IMR-90 (cell line): ENCODE measurements around the gene PRKD1. TPM values are rescaled to one million over a fixed set of nuclear protein-coding genes. Genes with fewer than 3 reads are reported as not detected.

ENCODE experiments used
- ATAC-seq: fragments of 200-7000 bp; cut with Tn5 transposase; 2 replicates; pipeline ENCODE4 v1.9.1; 2020; ENCODE audit warnings: low read depth, mild to moderate bottlenecking, moderate library complexity
- BruUV-seq: library from RNA; stranded (reverse); fragments of 400-500 nt; replicated peaks from 2 replicates; lab custom pipeline; 2021; lab: Mats Ljungman, UMichigan
- CTCF ChIA-PET: fragments of 300-600 bp; formaldehyde crosslinking; extraction: SDS; loops from one replicate; lab custom pipeline; 2021; ENCODE audit warnings: antibody characterized with exemption; lab: Yijun Ruan, JAX
- POLR2A ChIA-PET: fragments of 300-600 bp; sonication (Branson Sonifier 250); formaldehyde crosslinking; loops from one replicate; lab custom pipeline; 2022; ENCODE audit warnings: antibody characterized with exemption; ENCODE audit not compliant: unreplicated experiment; lab: Charles Lee
- DNase-seq: peaks from one replicate; pipeline ENCODE4 v3.0.0; 2013
- H2AFZ ChIP-seq: replicated peaks from 2 replicates; pipeline ENCODE3; 2013; ENCODE audit warnings: low read length, mild to moderate bottlenecking; ENCODE audit not compliant: poor library complexity
- H2AK5ac ChIP-seq: 2 replicates; pipeline ENCODE4 v1.6.1; 2013; ENCODE audit warnings: low read depth, low read length, inconsistent platforms
- H2AK9ac ChIP-seq: replicated peaks from 2 replicates; pipeline ENCODE3; 2013; ENCODE audit warnings: mild to moderate bottlenecking, low read depth, low read length, moderate library complexity; ENCODE audit not compliant: poor library complexity
- H2BK120ac ChIP-seq: 2 replicates; pipeline ENCODE4 v1.6.1; 2013; ENCODE audit warnings: low read depth, low read length, inconsistent platforms
- H2BK15ac ChIP-seq: 3 replicates; pipeline ENCODE4 v1.6.1; 2013; ENCODE audit warnings: low read depth, low read length, inconsistent platforms
- H2BK20ac ChIP-seq: 2 replicates; pipeline ENCODE4 v1.6.1; 2013; ENCODE audit warnings: low read depth, mild to moderate bottlenecking, inconsistent platforms, low read length, moderate library complexity
- H2BK5ac ChIP-seq: 2 replicates; pipeline ENCODE4 v1.6.1; 2013; ENCODE audit warnings: mild to moderate bottlenecking, low read depth, low read length, inconsistent platforms; ENCODE audit not compliant: poor library complexity, severe bottlenecking
- H3K14ac ChIP-seq: replicated peaks from 2 replicates; pipeline ENCODE4 v1.6.1; 2013; ENCODE audit warnings: low read depth, low read length, inconsistent platforms
- H3K18ac ChIP-seq: 2 replicates; pipeline ENCODE4 v1.6.1; 2013; ENCODE audit warnings: low read depth, low read length, control low read depth
- H3K23ac ChIP-seq: 2 replicates; pipeline ENCODE4 v1.6.1; 2013; ENCODE audit warnings: low read depth, low read length, inconsistent platforms
- H3K27ac ChIP-seq: 2 replicates; pipeline ENCODE4 v1.5.1; 2013; ENCODE audit warnings: mild to moderate bottlenecking, control low read depth, low read length; ENCODE audit not compliant: insufficient read depth
- H3K27me3 ChIP-seq: 2 replicates; pipeline ENCODE4 v1.6.1; 2013; ENCODE audit warnings: low read length; ENCODE audit not compliant: control insufficient read depth, insufficient read depth
- H3K36me3 ChIP-seq: 2 replicates; pipeline ENCODE4 v1.6.1; 2013; ENCODE audit warnings: low read length, mixed read lengths; ENCODE audit not compliant: control insufficient read depth, insufficient read depth
- H3K4ac ChIP-seq: 2 replicates; pipeline ENCODE4 v1.6.1; 2013; ENCODE audit warnings: low read depth, low read length, inconsistent platforms
- H3K4me1 ChIP-seq: 2 replicates; pipeline ENCODE4 v1.6.1; 2013; ENCODE audit warnings: low read length, mixed read lengths; ENCODE audit not compliant: control insufficient read depth, insufficient read depth
- H3K4me2 ChIP-seq: 2 replicates; pipeline ENCODE4 v1.6.1; 2013; ENCODE audit warnings: low read depth, mild to moderate bottlenecking, control low read depth, low read length, moderate library complexity
- H3K4me3 ChIP-seq: 2 replicates; pipeline ENCODE4 v1.5.1; 2013; ENCODE audit warnings: low read depth, mild to moderate bottlenecking, control low read depth, low read length, moderate library complexity; ENCODE audit not compliant: insufficient read depth
- H3K56ac ChIP-seq: 2 replicates; pipeline ENCODE4 v1.6.1; 2013; ENCODE audit warnings: low read length, inconsistent platforms; ENCODE audit not compliant: insufficient read depth; ENCODE audit errors: extremely low read depth
- H3K79me1 ChIP-seq, 2 experiments: 2 replicates each; pipeline ENCODE4 v1.6.1; 2013; ENCODE audit warnings: low read length in 2 of 2, inconsistent platforms in 1 of 2, low read depth in 1 of 2
- H3K9ac ChIP-seq: 2 replicates; pipeline ENCODE4 v1.6.1; 2013; ENCODE audit warnings: low read depth, low read length, control low read depth
- H3K9me1 ChIP-seq: 2 replicates; pipeline ENCODE4 v1.6.1; 2013; ENCODE audit warnings: low read length, inconsistent platforms; ENCODE audit not compliant: insufficient read depth
- H3K9me3 ChIP-seq: 2 replicates; pipeline ENCODE4 v1.6.1; 2013; ENCODE audit warnings: low read length; ENCODE audit not compliant: control insufficient read depth, insufficient read depth
- H4K20me1 ChIP-seq: 2 replicates; pipeline ENCODE4 v1.6.1; 2013; ENCODE audit warnings: low read length, inconsistent platforms; ENCODE audit not compliant: insufficient read depth
- H4K5ac ChIP-seq: 2 replicates; pipeline ENCODE4 v1.6.1; 2013; ENCODE audit warnings: mild to moderate bottlenecking, low read depth, low read length, control low read depth
- H4K8ac ChIP-seq, 2 experiments: 2 replicates each; pipeline ENCODE4 v1.6.1; 2013; ENCODE audit warnings: low read depth in 2 of 2, low read length in 2 of 2, control low read depth in 1 of 2, inconsistent platforms in 1 of 2
- H4K91ac ChIP-seq: 2 replicates; pipeline ENCODE4 v1.6.1; 2013; ENCODE audit warnings: low read depth, low read length, inconsistent platforms; ENCODE audit not compliant: insufficient read depth
- BHLHE40 ChIP-seq: fragments of 150-350 bp; IDR thresholded peaks from 2 replicates; pipeline ENCODE4 v1.6.1; 2016; ENCODE audit warnings: mild to moderate bottlenecking, low read depth, low read length
- CHD1 ChIP-seq: IDR thresholded peaks from 2 replicates; pipeline ENCODE4 v1.6.1; 2012; ENCODE audit warnings: low read depth, low read length, improper control_type of control experiment
- ELK1 ChIP-seq: fragments of 150-350 bp; IDR thresholded peaks from 2 replicates; pipeline ENCODE4 v1.6.1; 2016; ENCODE audit warnings: low read depth, mild to moderate bottlenecking, low read length, moderate library complexity, borderline replicate concordance
- FOS ChIP-seq: fragments of 150-350 bp; IDR thresholded peaks from 2 replicates; pipeline ENCODE4 v1.6.1; 2016; ENCODE audit warnings: low read depth, low read length
- MAFK ChIP-seq: IDR thresholded peaks from 2 replicates; pipeline ENCODE4 v1.6.1; 2012; ENCODE audit warnings: low read depth, low read length, improper control_type of control experiment
- RAD21 ChIP-seq: IDR thresholded peaks from 2 replicates; pipeline ENCODE4 v1.6.1; 2012; ENCODE audit warnings: low read length, improper control_type of control experiment
- RFX5 ChIP-seq: IDR thresholded peaks from 2 replicates; pipeline ENCODE4 v1.8.0; 2012; ENCODE audit warnings: low read depth, mild to moderate bottlenecking, low read length, moderate library complexity
- SMC3 ChIP-seq: fragments of 150-350 bp; IDR thresholded peaks from 2 replicates; pipeline ENCODE4 v1.6.1; 2016; ENCODE audit warnings: low read depth, mild to moderate bottlenecking, antibody characterized with exemption, low read length, moderate library complexity
- USF2 ChIP-seq: fragments of 150-350 bp; IDR thresholded peaks from 2 replicates; pipeline ENCODE4 v1.6.1; 2017; ENCODE audit warnings: mild to moderate bottlenecking, antibody characterized with exemption, low read length, low read depth
- dilution Hi-C: fragments of 300-500 bp; cut with HindIII; formaldehyde crosslinking; loops from one replicate; pipeline ENCODE4 v1.14.3; 2018; ENCODE audit warnings: low sequenced_read_pairs; ENCODE audit not compliant: unreplicated experiment
- in situ Hi-C: fragments of 300-500 bp; cut with MboI; formaldehyde crosslinking; loops from 3 replicates; pipeline ENCODE4 v1.14.3; 2019; ENCODE audit warnings: low sequenced_read_pairs, inconsistent platforms, mixed read lengths
- intact Hi-C: fragments of 100-400 bp; cut with micrococcal nuclease; formaldehyde crosslinking; loops from 2 replicates; pipeline ENCODE4 v1.10.0; 2022
- polyA plus RNA-seq, 3 experiments: library from polyadenylated mRNA; depleted of rRNA; stranded (reverse); fragments of >200 nt; gene quantifications; 2 replicates each; pipeline ENCODE4 v1.2.3, GENCODE V29; 2012; ENCODE audit warnings: low replicate concordance in 1 of 3
- total RNA-seq: library from RNA; depleted of rRNA; stranded (reverse); fragments of >200 nt; gene quantifications from 2 replicates; pipeline ENCODE4 v1.2.3, GENCODE V29; 2012

The PRKD1 gene
- total and polyA plus RNA-seq, 2 of the 4 experiments (the other 2 are of a cell fraction): 12.9 to 14.2 TPM

GRCh38 chr14:29822430-29822709 is 105.3 kb downstream of the PRKD1 start:
- H2BK20ac ChIP-seq: no peak overlapping the region
- H4K20me1 ChIP-seq: peaks cover 4% of the 10 kb centered on the region; the same call in 1 of the 2 replicates
- peaks cover 29 to 36% of the 10 kb centered on the region in 2 experiments for H3K79me1 ChIP-seq
- no peak for TF ChIP-seq SMC3
- no peak for TF ChIP-seq FOS
- no peak for TF ChIP-seq BHLHE40
- TF ChIP-seq USF2: no peak
- TF ChIP-seq MAFK: no peak
- no peak for TF ChIP-seq RAD21
- TF ChIP-seq CHD1: no peak
- no peak for TF ChIP-seq RFX5
- TF ChIP-seq ELK1: no peak
- no peak overlapping the region for H3K23ac ChIP-seq
- H3K4me2 ChIP-seq: no peak overlapping the region; the same call in 1 of the 2 replicates
- in situ Hi-C loops: no loop called here
- no peak overlapping the region for H3K9ac ChIP-seq
- H2BK15ac ChIP-seq: no peak overlapping the region
- no peak overlapping the region for H3K14ac ChIP-seq
- no peak overlapping the region for H3K4ac ChIP-seq
- H3K9me3 ChIP-seq: no peaks in the 10 kb centered on the region
- no peak overlapping the region for H4K5ac ChIP-seq
- no peak overlapping the region for H2AK9ac ChIP-seq
- intact Hi-C loops: loop anchor here (5.0 kb wide), 1 partner anchor 105 kb away; the partner anchor contains the start of gene PRKD1
- no peak overlapping the region for H3K18ac ChIP-seq
- H4K8ac ChIP-seq: no peak overlapping the region
- DNase-seq (peak; percentile 7), ATAC-seq (peak; percentile 54)
- H3K4me3 ChIP-seq: no peak overlapping the region
- no peak overlapping the region for H2BK120ac ChIP-seq
- no peaks in the 10 kb centered on the region for H3K27me3 ChIP-seq
- H3K9me1 ChIP-seq: peaks cover 3% of the 10 kb centered on the region; the same call in 1 of the 2 replicates
- dilution Hi-C loops: no loop called here
- H3K36me3 ChIP-seq: no peaks in the 10 kb centered on the region
- BruUV-seq: no TSS peak
- POLR2A ChIA-PET: no interaction called here
- H2AK5ac ChIP-seq: no peak overlapping the region
- no peak overlapping the region for H3K56ac ChIP-seq
- no peak overlapping the region for H2AFZ ChIP-seq
- no peak overlapping the region for H2BK5ac ChIP-seq
- H3K4me1 ChIP-seq: peaks cover 8% of the 10 kb centered on the region
- H3K27ac ChIP-seq: no peak overlapping the region
- CTCF ChIA-PET: interaction anchor here (0.6 to 2.2 kb wide), 2 partner anchors 12 to 205 kb away, joined by 5 to 8 read pairs; no protein-coding TSS in a partner anchor
- no peak overlapping the region for H4K91ac ChIP-seq
